NCI-H1417 treated with DMSO at 0.1 percent for 48 hours (cell line): ENCODE measurements around the gene USP16.

Experiments used
- DNase-seq: peaks from one replicate; lab custom pipeline; 2025; lab: John Stamatoyannopoulos, UW

Gene USP16

DNA sequence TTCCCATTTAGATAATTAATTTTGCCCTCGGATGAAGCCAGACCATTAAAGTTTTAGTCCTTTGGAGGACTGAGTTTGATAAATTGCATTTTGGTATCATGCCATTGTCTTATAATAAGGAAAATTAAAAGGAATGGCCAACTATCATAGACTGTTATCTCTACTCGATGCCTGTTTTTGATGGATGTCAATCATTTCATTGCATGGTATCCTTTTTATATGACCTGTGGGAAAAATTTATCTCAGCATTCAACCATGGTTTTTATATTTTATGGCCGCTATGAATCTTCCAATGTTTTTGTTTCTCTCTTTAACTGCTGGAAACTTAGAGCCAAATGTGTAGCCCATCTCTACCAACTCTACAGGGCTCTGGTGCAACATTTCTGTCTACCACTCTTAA, 58.8 kb downstream of the USP16 start:
- no peak for DNase-seq

DNA sequence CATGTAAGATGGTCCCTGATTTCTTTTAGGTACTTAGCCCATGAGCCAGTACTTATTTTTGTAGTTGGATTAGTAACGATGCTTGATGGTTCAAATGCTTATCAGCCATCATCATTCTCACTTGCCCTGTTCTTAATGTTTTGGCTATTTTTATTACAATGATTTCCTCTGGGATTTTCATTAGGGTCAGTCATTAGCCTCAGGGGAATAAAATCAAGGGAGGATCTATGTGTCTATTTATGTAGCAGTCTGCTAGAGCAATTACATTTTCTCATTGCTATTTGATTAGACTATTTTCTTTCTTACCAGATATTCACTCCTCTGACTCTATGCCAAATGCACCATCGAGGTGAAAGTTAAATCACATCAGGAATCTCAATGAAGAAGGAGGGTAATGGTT, 59.9 kb downstream of the USP16 start:
- no peak for DNase-seq

DNA sequence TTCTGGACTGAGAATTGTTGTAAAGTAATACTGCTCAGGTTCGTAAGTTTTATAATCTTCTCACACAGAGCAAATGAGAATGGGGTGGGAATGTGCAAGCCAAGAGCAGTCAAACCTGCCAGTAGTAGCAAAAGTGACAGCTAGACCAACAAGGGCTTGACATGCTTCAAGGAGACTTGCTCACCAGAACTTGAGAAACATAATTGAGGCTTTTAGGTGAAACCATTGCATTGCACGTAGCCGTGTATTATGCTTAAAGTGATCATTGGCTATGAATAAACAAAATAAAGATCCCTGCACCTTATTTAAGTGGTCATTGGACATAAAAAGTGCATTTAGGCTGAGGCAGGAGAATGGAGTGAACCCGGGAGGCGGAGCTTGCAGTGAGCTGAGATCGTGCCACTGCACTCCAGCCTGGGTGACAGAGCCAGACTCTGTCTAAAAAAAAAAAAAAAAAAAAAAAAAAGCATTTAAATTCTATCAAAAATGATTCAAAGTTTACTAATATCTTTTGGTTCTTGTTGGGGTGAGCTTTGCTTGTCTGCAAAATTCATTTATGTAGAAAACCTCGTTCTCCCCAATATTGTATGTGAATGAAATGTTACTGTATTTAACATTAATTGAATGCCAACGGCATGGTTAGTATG, 60.8 kb downstream of the USP16 start:
- no peak for DNase-seq

DNA sequence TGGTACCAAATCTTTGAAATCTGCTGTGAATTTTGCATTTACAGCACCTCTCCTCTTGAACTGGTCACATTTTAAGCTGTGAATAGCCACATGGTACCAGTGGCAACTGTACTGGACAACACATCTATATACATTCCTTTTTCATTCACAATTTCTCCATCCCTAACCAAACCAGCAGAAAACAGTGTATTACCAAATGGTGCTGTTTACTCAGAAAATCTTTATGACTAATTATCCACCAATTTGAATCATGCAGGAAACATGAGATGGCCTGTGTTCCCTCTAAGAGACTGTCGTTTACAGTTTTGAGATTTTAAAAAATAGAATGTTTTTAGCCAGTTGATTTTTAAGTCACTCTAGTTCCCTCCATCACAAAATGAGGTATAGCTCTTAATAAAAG, 66.6 kb downstream of the USP16 start:
- DNase-seq: no peak

DNA sequence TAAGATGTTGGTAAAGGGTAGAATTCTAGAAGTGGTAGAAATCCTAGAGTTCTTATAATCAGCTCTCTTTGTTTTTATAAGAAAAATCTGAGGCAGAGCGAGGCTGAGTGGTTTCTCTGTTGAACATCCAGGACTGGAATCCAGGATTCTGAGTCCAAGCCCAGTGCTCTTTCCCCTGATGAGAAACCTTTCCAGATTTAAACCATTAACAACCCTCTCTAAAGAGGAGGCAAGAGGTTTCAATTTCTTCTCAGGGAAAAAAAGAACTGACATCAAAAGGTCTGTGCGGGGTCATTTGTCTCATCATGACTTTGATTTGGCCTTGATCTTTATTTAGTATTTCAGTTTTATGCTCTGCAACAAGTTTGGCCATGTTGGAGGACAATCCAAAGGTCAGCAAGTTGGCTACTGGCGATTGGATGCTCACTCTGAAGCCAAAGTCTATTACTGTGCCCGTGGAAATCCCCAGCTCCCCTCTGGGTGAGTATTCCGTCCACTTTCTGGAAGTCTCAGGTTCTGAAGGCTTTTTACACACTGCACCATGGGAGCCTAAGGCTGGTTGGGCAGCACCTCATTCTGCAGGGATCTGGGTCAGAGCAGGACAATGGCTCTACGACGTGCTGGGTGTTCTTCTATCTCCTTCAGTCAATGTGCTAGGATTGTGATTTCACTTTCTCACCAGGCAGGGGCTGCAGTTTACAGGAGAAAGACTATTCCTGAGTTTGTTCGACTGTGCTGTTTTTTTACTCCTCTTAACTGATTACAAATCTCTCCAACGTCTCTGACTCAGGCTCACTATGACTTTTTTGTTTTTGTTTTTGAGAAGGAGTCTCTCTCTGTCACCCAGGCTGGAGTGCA, 67.9 kb downstream of the USP16 start:
- DNase-seq: no peak

DNA sequence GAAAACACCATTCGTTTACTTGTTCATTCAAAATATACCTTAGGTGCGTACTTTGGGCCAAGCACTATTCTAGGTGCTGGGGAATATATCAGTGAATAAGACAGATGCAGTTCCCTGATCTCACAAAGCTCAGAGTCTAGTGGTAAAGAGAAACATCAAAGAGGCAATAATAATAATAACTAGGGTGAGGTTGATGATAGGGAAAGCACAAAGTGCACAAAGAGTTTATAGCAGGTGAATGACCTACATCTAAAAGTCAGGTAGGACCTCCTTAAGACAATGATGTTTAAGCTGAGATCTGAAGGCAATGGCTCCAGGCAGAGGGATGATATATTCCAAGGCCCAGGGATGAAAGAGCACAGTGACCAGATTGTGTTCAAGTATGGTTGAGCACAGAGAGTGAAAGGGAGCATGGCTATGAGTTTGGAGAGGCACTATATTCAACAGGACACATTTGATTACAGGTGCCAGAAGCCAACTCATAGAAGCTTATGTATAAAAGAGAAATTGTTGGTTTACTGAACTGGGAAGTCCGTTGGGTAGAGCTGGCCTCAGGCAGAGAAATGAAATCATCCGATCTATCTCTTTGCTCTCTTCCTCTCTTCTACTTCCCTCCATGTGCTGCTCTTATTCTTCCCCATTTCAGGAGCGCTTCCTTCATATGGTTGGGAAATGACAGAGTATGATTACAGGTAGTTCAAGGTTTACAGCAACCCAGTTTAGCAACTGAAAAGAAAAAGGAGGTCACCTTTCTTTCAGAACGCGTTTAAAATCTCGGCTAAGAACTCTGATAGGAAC, 71.9 kb downstream of the USP16 start:
- DNase-seq: no peak

DNA sequence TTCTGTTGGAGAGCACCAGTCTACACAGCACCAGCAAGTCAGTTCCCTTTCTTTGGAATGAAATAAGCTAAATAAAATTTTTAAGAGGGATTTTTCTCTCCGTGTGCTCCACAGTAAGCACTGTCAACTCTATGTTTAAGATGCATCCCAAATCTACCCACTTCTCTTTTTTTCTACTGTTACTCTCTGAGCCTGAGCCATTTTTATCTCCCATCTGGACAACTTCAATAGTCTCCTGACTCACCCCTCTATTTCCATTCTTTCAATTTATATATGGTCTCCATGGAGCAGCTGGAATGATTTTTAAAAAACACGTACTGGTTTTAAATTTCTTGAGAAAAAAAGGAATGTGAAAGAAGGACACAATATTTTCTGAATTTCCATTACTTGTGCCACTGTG, 73.7 kb downstream of the USP16 start:
- no peak for DNase-seq

DNA sequence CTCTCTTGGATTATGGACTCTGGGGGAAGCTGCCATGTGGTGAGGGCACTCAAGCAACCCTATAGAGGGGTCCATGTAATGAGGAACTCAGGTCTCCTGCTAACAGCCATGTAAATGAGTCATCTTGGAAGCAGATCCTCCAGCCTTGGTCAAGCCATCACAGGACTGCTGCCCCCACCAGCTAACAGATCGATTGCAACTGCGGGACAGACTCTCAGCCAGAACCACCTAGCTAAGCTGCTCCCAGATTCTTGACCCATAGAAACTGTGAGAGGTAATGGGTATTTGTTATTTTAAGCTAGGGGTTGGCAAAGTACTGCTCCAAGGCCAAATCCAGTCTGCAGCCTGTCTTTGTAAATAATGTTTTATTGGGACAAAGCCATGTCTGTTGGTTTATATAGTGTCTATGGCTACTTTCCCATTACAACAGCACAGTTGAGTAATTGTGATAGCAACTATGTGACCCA, 78.4 kb downstream of the USP16 start:
- no peak for DNase-seq
